Breast epithelium (tissue), 3 donors: ENCODE results near the gene BMI1.

Source experiments
- CTCF ChIP-seq, 3 donors: fragments of 450-650 bp; IDR thresholded peaks; one replicate each; pipeline ENCODE4 v1.5.1; 2016 to 2017; ENCODE audit warnings: antibody characterized with exemption in 3 of 3, mild to moderate bottlenecking in 3 of 3, moderate library complexity in 3 of 3
- POLR2AphosphoS5 ChIP-seq, 3 donors: sonication (generic); formaldehyde crosslinking; IDR thresholded peaks; one replicate each; pipeline ENCODE4 v1.6.1; 2017; ENCODE audit warnings: antibody characterized with exemption in 3 of 3

- TF ChIP-seq POLR2AphosphoS5 (IDR thresholded peaks at IDR 0.05): peak in 1 of 3 donors; percentile 3
- TF ChIP-seq CTCF (IDR thresholded peaks at IDR 0.05): no peak
Observed at GRCh38 chr10:22334414-22335172, 13.7 kb downstream of the BMI1 start.
